K562 (cell line): Measurements from ENCODE around the gene LAPTM4A. TPM values are rescaled to one million over a fixed set of nuclear protein-coding genes. Genes with fewer than 3 reads are reported as not detected.

ENCODE experiments used
- ATAC-seq: fragments of 200-7000 bp; cut with Tn5 transposase; 3 replicates; pipeline ENCODE4 v1.9.1; 2020; ENCODE audit warnings: moderate library complexity
- BruUV-seq: library from RNA; stranded (reverse); fragments of 400-500 nt; replicated peaks from 2 replicates; lab custom pipeline; 2021; lab: Mats Ljungman, UMichigan
- CTCF ChIA-PET: fragments of 300-600 bp; formaldehyde crosslinking; extraction: SDS; loops from one replicate; lab custom pipeline; 2021; ENCODE audit warnings: low intra/inter-chr PET ratio; lab: Yijun Ruan, JAX
- POLR2A ChIA-PET: fragments of 300-600, 350-650 bp; sonication (Branson Sonifier 250); formaldehyde crosslinking; extraction: SDS; loops from one replicate; lab custom pipeline; 2021; ENCODE audit warnings: antibody characterized with exemption, inconsistent platforms; lab: Yijun Ruan, JAX
- DNase-seq, 4 experiments: peaks; one replicate each; pipeline versions ENCODE4 v3.0.0 to v3.0.0-alpha.2; 2011 to 2018; ENCODE audit warnings: low spot score in 3 of 4, mixed read lengths in 3 of 4; ENCODE audit errors: extremely low read depth in 1 of 4
- FAIRE-seq: peaks from 2 replicates; lab custom pipeline; 2011; peaks lifted over from hg19 to GRCh38; lab: Jason Lieb, UNC
- H2AFZ ChIP-seq: 2 replicates; pipeline ENCODE4 v1.6.0; 2011; ENCODE audit warnings: low read depth, low read length, control low read depth, inconsistent platforms
- H3K27ac ChIP-seq: fragments of 200-600 bp; 3 replicates; pipeline ENCODE4 v1.8.0; 2011; ENCODE audit warnings: low read depth, mild to moderate bottlenecking, control low read depth, inconsistent platforms, low read length, moderate library complexity, mixed read lengths; ENCODE audit errors: extremely low read depth
- H3K27me3 ChIP-seq, 2 experiments: fragments of 300-600 bp in 1 of 2; 2 replicates in 1 of 2; 3 replicates in 1 of 2; pipeline versions ENCODE4 v1.6.0 to v1.8.0; 2011; ENCODE audit warnings: inconsistent platforms in 2 of 2, low read length in 2 of 2, mild to moderate bottlenecking in 1 of 2, mixed read lengths in 1 of 2, moderate library complexity in 1 of 2; ENCODE audit not compliant: control insufficient read depth in 2 of 2, insufficient read depth in 2 of 2
- H3K36me3 ChIP-seq: fragments of 300-600 bp; 3 replicates; pipeline ENCODE4 v1.8.0; 2011; ENCODE audit warnings: mild to moderate bottlenecking, low read length, inconsistent platforms; ENCODE audit not compliant: control insufficient read depth, insufficient read depth
- H3K4me1 ChIP-seq, 2 experiments: fragments of 200-600 bp in 1 of 2; replicated peaks in 1 of 2; 2 replicates in 1 of 2; 3 replicates in 1 of 2; pipeline versions ENCODE4 v1.5.1 to v1.8.0; 2011; ENCODE audit warnings: inconsistent platforms in 2 of 2, low read length in 2 of 2, mild to moderate bottlenecking in 1 of 2, mixed read lengths in 1 of 2, moderate library complexity in 1 of 2; ENCODE audit not compliant: control insufficient read depth in 2 of 2, insufficient read depth in 2 of 2
- H3K4me2 ChIP-seq: 2 replicates; pipeline ENCODE4 v1.6.1; 2011; ENCODE audit warnings: low read length, control low read depth, inconsistent platforms, mixed read lengths; ENCODE audit not compliant: insufficient read depth
- H3K4me3 ChIP-seq: fragments of 200-600 bp; sonication (generic), shearing (Covaris generic); 2 replicates; pipeline ENCODE4 v1.5.1; 2016; ENCODE audit warnings: control low read depth, inconsistent platforms
- H3K79me2 ChIP-seq: fragments of 200-600 bp; 3 replicates; pipeline ENCODE4 v1.8.0; 2011; ENCODE audit warnings: low read length, inconsistent platforms; ENCODE audit not compliant: control insufficient read depth, insufficient read depth
- H3K9ac ChIP-seq, 2 experiments: 2 replicates each; pipeline versions ENCODE4 v1.6.0 to v1.6.1; 2011; ENCODE audit warnings: low read depth in 2 of 2, low read length in 2 of 2, control low read depth in 1 of 2, inconsistent platforms in 1 of 2, mild to moderate bottlenecking in 1 of 2, mixed read lengths in 1 of 2; ENCODE audit not compliant: insufficient read depth in 1 of 2
- H3K9me1 ChIP-seq: one replicate; pipeline ENCODE4 v1.6.0; 2011; ENCODE audit warnings: inconsistent platforms, mild to moderate bottlenecking, low read length, moderate library complexity; ENCODE audit not compliant: control insufficient read depth, insufficient read depth
- H3K9me3 ChIP-seq: replicated peaks from 2 replicates; pipeline ENCODE4 v1.5.1; 2011; ENCODE audit warnings: low read depth, low read length, inconsistent platforms; ENCODE audit not compliant: control insufficient read depth, insufficient read depth
- H4K20me1 ChIP-seq: replicated peaks from 2 replicates; pipeline ENCODE4 v1.6.1; 2011; ENCODE audit warnings: low read length, inconsistent platforms, mixed read lengths; ENCODE audit not compliant: control insufficient read depth, insufficient read depth
- CBX1 ChIP-seq: sonication (generic); IDR thresholded peaks from 2 replicates; pipeline ENCODE4 v1.6.1; 2016; ENCODE audit warnings: antibody characterized with exemption, low read depth, mild to moderate bottlenecking
- ELK3 ChIP-seq: fragments of 450-650 bp; formaldehyde crosslinking; IDR thresholded peaks from 2 replicates; pipeline ENCODE4 v1.4.0; 2020; ENCODE audit warnings: mild to moderate bottlenecking
- ERF ChIP-seq: fragments of 450-650 bp; formaldehyde crosslinking; IDR thresholded peaks from 2 replicates; pipeline ENCODE4 v1.4.0; 2020; ENCODE audit warnings: mild to moderate bottlenecking, mixed read lengths
- ESRRA ChIP-seq: fragments of 450-650 bp; IDR thresholded peaks from 2 replicates; pipeline ENCODE4 v1.6.1; 2014; ENCODE audit warnings: low read depth, mild to moderate bottlenecking, moderate library complexity, borderline replicate concordance
- FOS ChIP-seq: IDR thresholded peaks from 3 replicates; pipeline ENCODE4 v1.6.1; 2011; ENCODE audit not compliant: insufficient read length; ENCODE audit errors: extremely low read depth
- HLTF ChIP-seq: fragments of 450-650 bp; IDR thresholded peaks from 2 replicates; pipeline ENCODE4 v1.6.1; 2016
- HOXB6 ChIP-seq: fragments of 250-450 bp; sonication (Bioruptor Pico); IDR thresholded peaks from 2 replicates; pipeline ENCODE4 v1.5.1; 2022; ENCODE audit warnings: mild to moderate bottlenecking, borderline replicate concordance
- MIER1 ChIP-seq: fragments of 450-650 bp; IDR thresholded peaks from 2 replicates; pipeline ENCODE4 v1.6.1; 2016; ENCODE audit warnings: antibody characterized with exemption, mild to moderate bottlenecking, low read depth
- NELFE ChIP-seq: IDR thresholded peaks from 2 replicates; pipeline ENCODE4 v1.6.1; 2011; ENCODE audit warnings: mild to moderate bottlenecking; ENCODE audit not compliant: insufficient read depth, insufficient read length
- NFXL1 ChIP-seq: fragments of 450-650 bp; formaldehyde crosslinking; IDR thresholded peaks from 2 replicates; pipeline ENCODE4 v1.4.0; 2021; ENCODE audit warnings: mild to moderate bottlenecking
- NR2C1 ChIP-seq, 2 experiments: fragments of 450-650 bp; IDR thresholded peaks; 2 replicates each; pipeline ENCODE4 v1.6.1; 2017; ENCODE audit warnings: mild to moderate bottlenecking in 2 of 2, antibody characterized with exemption in 1 of 2, inconsistent platforms in 1 of 2, missing compliant biosample characterization in 1 of 2, missing genetic modification characterization in 1 of 2
- PCBP2 ChIP-seq: fragments of 200-400 bp; formaldehyde crosslinking; IDR thresholded peaks from 2 replicates; pipeline ENCODE4 v1.6.1; 2018; ENCODE audit warnings: low read length, low read depth, mild to moderate bottlenecking, moderate library complexity; ENCODE audit not compliant: poor library complexity, severe bottlenecking
- SLC30A9 ChIP-seq: fragments of 250-450 bp; sonication (Bioruptor Pico); IDR thresholded peaks from 2 replicates; pipeline ENCODE4 v1.8.0; 2022; ENCODE audit warnings: mild to moderate bottlenecking, moderate library complexity
- SRF ChIP-seq, 2 experiments: fragments of 250-450, 450-650 bp in 1 of 2; sonication (Bioruptor Pico) in 1 of 2; sonication (generic) in 1 of 2; formaldehyde crosslinking; IDR thresholded peaks; 2 replicates each; pipeline versions ENCODE4 v1.5.0 to v1.5.1; 2020 to 2022; ENCODE audit warnings: mild to moderate bottlenecking in 1 of 2, missing genetic modification reagents in 1 of 2
- STAG1 ChIP-seq: sonication (generic); formaldehyde crosslinking; IDR thresholded peaks from 2 replicates; pipeline ENCODE4 v1.5.0; 2020; ENCODE audit warnings: missing genetic modification reagents, borderline replicate concordance
- TAL1 ChIP-seq: fragments of 450-650 bp; IDR thresholded peaks from 2 replicates; pipeline ENCODE4 v1.6.1; 2016; ENCODE audit warnings: mild to moderate bottlenecking
- THAP12 ChIP-seq: fragments of 250-450 bp; sonication (Bioruptor Pico); IDR thresholded peaks from 2 replicates; pipeline ENCODE4 v1.9.0; 2021; ENCODE audit warnings: mild to moderate bottlenecking, inconsistent platforms
- USF1 ChIP-seq: sonication (generic); formaldehyde crosslinking; IDR thresholded peaks from 2 replicates; pipeline ENCODE4 v1.9.0; 2022; ENCODE audit warnings: mild to moderate bottlenecking, missing genetic modification reagents
- WGBS: fragments of 100-300 bp; shearing (Covaris generic); methylation state at CpG from one replicate; pipeline ENCODE4 v1.1.6; 2016; ENCODE audit warnings: low coverage, mixed read lengths; ENCODE audit not compliant: insufficient coverage; ENCODE audit errors: missing lambda C conversion rate; 5-methylcytosine and 5-hydroxymethylcytosine counted together
- in situ Hi-C: fragments of 300-500 bp; cut with MboI; formaldehyde crosslinking; loops from 4 replicates; pipeline ENCODE4 v1.15.0; 2018; ENCODE audit warnings: inconsistent platforms, mixed read lengths
- intact Hi-C: fragments of 100-400 bp; cut with micrococcal nuclease; formaldehyde crosslinking; loops from 2 replicates; pipeline ENCODE4 v1.14.2; 2022
- polyA plus RNA-seq, 8 experiments: library from polyadenylated mRNA; depleted of rRNA in 4 of 8; stranded (reverse) in 5 of 8; unstranded in 3 of 8; fragments of >200 nt; fragmentation: Nextera tagmentation in 2 of 8; fragmentation: Illumina TruSeq in 1 of 8; extraction: Ambion mirVana in 2 of 8; extraction: Trizol in 1 of 8; gene quantifications; 2 replicates each; pipeline versions ENCODE4 v1.2.1 to v1.2.3, GENCODE V29; 2011 to 2014; ENCODE audit warnings: inconsistent platforms in 1 of 8, missing spikeins in 1 of 8
- total RNA-seq, 7 experiments: library from RNA; depleted of rRNA in 6 of 7; stranded (reverse); fragments of >200 nt in 6 of 7; fragmentation: Illumina TruSeq in 2 of 7; extraction: Trizol in 2 of 7; gene quantifications; 2 replicates each; pipeline versions ENCODE4 v1.2.1 to v1.2.3, GENCODE V29; 2011 to 2021; ENCODE audit warnings: low replicate concordance in 1 of 7
- TF ChIP-seq, protein P1 (sequence below): fragments of 450-650 bp; IDR thresholded peaks from 2 replicates; pipeline ENCODE4 v1.7.0; 2016; ENCODE audit warnings: borderline replicate concordance

The LAPTM4A gene
- total and polyA plus RNA-seq, 9 of the 15 experiments (the other 6 are each of a cell fraction or from before 2014, with no cell fraction given) = 13.4 to 157 (median 50.1) TPM

DNA sequence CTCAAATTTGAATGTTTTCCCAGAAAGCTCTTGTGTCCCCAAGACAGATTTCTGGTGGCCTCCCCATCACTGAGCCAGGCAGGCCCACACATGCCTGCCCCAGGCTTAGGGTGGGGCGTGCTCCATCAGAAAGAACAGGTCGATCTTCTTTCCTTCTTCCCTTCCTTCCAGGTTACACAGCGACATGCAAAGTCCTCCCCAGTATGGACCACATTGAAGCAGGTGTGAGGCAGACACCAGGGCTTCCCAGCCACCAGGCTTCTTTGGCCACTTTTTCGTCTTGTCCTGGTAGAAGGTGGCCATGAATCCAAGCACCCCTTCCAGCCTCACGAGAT is 41.4 kb upstream of the LAPTM4A start:
- ATAC-seq (no peak), FAIRE-seq (no peak), DNase-seq (no peak)
- Histone ChIP-seq H3K27me3 (no peaks in the 10 kb centered on the region), H2AFZ (no peak overlapping the region), H3K9me1 (no peaks in the 10 kb centered on the region), H3K9ac (no peak overlapping the region), H4K20me1 (no peaks in the 10 kb centered on the region), H3K4me1 (peaks cover 15 to 25% of the 10 kb centered on the region in 2 experiments), H3K27ac (no peak overlapping the region), H3K79me2 (no peaks in the 10 kb centered on the region), H3K4me2 (no peak overlapping the region), H3K36me3 (no peaks in the 10 kb centered on the region), H3K9me3 (no peaks in the 10 kb centered on the region), H3K4me3 (no peak overlapping the region)
- ChIA-PET CTCF (interaction anchor here (0.6 to 2.7 kb wide), 3 partner anchors 42 to 137 kb away, joined by 3 to 21 read pairs (median 14); no protein-coding TSS in a partner anchor), POLR2A (no interaction called here)
- WGBS = 62% methylated on average over 5 of the region's 5 CpGs
- in situ Hi-C loops (loop anchor here (5.0 to 10.0 kb wide), 2 partner anchors 86 to 542 kb away; no protein-coding TSS in a partner anchor), intact Hi-C loops (loop anchor here (1.0 to 10.0 kb wide), 3 partner anchors 78 to 1708 kb away; no protein-coding TSS in a partner anchor)
- BruUV-seq = no TSS peak
- TF ChIP-seq TAL1 = no peak
- no peak for TF ChIP-seq ELK3 (CRISPR knock-in tag)
- TF ChIP-seq PCBP2 = no peak
- TF ChIP-seq NR2C1 (IDR thresholded peaks at IDR 0.05) = no peak
- TF ChIP-seq NR2C1 (tag; IDR thresholded peaks at IDR 0.05) = no peak
- TF ChIP-seq ESRRA = no peak
- TF ChIP-seq STAG1 (CRISPR knock-in tag) = no peak
- no peak for TF ChIP-seq NFXL1
- TF ChIP-seq HOXB6 (CRISPR knock-in tag) = no peak
- TF ChIP-seq HLTF = no peak
- no peak for TF ChIP-seq CBX1
- TF ChIP-seq SRF (CRISPR knock-in tag; IDR thresholded peaks at IDR 0.05) = no peak
- no peak for TF ChIP-seq NELFE
- TF ChIP-seq MIER1 = no peak
- no peak for TF ChIP-seq THAP12 (CRISPR knock-in tag)
- no peak for TF ChIP-seq FOS
- TF ChIP-seq SLC30A9 (CRISPR knock-in tag) = no peak
- no peak for TF ChIP-seq ERF (CRISPR knock-in tag)
- TF ChIP-seq USF1 = no peak
- TF ChIP-seq, protein P1, sequence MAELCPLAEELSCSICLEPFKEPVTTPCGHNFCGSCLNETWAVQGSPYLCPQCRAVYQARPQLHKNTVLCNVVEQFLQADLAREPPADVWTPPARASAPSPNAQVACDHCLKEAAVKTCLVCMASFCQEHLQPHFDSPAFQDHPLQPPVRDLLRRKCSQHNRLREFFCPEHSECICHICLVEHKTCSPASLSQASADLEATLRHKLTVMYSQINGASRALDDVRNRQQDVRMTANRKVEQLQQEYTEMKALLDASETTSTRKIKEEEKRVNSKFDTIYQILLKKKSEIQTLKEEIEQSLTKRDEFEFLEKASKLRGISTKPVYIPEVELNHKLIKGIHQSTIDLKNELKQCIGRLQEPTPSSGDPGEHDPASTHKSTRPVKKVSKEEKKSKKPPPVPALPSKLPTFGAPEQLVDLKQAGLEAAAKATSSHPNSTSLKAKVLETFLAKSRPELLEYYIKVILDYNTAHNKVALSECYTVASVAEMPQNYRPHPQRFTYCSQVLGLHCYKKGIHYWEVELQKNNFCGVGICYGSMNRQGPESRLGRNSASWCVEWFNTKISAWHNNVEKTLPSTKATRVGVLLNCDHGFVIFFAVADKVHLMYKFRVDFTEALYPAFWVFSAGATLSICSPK = no peak
